Hindlimb muscle (tissue), 1 donor: Measurements from ENCODE around the gene ZMYND10. TPM values are rescaled to one million over a fixed set of nuclear protein-coding genes. Genes with fewer than 3 reads are reported as not detected.
"Not testable (repeated sequence)": the region's sequence is repeated elsewhere in the genome, so short reads cannot be mapped to it uniquely, and the experiment has no call there.

Experiments used
- DNase-seq: peaks from one replicate; pipeline ENCODE4 v3.0.0-alpha.2; 2013
- polyA plus RNA-seq: library from polyadenylated mRNA; unstranded; fragments of 120-200 nt; gene quantifications from one replicate; pipeline ENCODE4 v1.2.1, GENCODE V29; 2013; ENCODE audit not compliant: insufficient read length

Gene ZMYND10
- polyA plus RNA-seq, 1 donor: 1.4 TPM

- no peak for DNase-seq
Measured at GRCh38 chr3:50325113-50325480, 20.4 kb downstream of the ZMYND10 start.

DNA sequence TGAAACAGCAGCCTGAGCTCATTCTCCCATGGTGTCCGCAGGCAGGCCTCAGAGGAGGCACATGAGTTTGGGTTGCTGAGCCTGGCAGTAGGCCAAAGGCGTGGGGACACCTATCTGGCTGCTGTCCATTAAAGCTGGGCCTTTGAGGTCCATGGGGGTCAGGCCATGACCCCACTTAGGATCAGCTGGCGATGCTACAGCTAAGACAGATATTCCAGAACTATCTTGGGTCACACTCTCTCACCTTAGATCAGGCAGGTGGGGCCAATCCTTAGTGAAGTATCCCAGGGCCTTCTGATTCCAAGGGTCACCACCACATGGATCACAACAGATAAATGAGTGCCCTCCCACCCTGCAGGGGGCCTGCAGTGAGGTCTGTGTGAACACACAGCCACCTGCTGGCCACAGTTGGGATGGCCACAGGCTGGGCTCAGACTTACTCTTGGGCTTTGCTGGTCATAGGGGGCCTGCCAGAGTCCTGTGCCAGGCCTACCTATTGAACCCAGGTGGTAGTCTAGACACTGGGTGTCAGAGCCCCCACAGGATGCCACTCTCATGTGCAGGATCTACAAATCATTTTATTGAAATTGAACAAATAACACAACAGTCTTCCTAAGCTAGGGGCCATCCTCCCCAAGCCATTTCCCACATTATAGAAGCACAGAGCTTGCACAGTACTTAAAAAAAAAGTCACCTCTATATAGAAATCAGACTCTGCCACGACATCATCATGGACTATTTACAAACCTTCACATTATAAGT, 21.0 kb downstream of the ZMYND10 start:
- DNase-seq: peak; percentile 66

DNA sequence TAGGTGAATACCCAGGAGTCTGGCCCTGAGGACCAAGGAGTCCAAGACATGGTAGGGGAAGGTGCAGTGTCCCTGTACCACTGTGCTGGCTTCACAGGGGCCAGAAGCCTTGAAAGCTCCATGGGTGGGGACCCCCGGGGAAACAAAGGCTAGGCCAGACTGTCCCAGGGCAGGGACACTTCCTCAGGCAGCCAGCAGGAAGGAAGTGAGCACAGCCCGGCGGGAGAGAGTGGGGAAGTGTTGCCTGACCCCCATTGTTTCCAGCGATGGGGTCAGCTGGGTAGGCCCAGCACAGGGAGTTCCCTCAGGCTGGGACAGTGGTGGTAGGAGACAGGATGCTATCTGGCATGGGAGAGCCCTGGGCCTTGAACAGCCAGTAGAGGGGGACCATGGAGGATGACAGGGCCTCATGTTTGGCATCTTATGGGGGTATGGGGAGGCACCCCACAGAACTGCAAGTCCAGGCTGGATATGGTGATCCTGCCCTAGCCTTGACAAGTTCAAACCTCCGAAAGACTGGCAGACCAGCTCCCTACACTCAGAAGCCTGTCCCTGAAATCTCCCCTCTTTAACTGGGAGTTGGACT, 21.8 kb downstream of the ZMYND10 start:
- no peak for DNase-seq

DNA sequence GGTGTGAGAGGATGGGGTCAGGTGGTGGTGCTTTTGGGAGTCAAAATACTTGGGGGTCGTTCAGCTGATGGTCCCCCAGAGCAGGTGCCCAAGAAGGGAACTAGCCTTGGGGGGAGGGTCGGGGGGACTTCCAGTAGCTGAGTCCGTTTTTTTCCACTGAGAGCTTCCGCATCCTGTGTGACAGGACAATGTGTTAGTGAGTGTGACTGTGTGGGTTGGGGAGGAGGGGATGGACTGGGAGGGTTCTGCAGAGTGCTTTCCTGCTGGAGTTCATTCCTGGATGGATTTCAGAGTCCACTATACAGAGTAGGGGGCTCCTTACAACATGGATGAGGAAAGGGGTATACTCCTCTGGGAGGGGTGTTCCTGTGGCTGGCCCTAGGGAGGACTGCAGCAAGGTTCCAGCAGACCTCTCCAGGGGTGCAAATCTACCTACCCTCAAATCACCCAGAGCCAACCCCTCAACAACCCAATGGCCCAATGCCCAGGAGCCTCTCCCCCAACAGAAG, 22.4 kb downstream of the ZMYND10 start:
- no peak for DNase-seq

GRCh38 chr3:50322386-50323091, 23.0 kb downstream of the ZMYND10 start, which contains the start of gene HYAL2:
Gene HYAL2 (minus strand): TSS chr3:50322745. CDS start chr3:50320489, 2,256 bp downstream.
- no peak for DNase-seq

DNA sequence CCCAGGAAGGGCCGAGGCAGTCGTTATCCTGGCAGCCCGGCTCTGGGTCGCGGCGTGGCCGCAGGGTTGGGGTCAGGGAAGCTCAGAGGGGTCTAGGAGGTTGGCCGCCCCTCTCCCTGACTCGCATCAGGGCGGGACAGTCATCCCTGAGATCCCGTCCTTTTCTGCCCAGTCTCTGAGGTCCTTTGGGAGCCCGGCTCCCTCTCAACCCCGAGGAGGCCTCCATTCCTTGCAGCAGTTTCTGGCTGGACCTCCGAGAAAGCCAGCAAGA, 23.5 kb downstream of the ZMYND10 start:
- DNase-seq: no peak

GRCh38 chr3:50321336-50322114, 24.0 kb downstream of the ZMYND10 start:
- DNase-seq: peak; percentile 90

DNA sequence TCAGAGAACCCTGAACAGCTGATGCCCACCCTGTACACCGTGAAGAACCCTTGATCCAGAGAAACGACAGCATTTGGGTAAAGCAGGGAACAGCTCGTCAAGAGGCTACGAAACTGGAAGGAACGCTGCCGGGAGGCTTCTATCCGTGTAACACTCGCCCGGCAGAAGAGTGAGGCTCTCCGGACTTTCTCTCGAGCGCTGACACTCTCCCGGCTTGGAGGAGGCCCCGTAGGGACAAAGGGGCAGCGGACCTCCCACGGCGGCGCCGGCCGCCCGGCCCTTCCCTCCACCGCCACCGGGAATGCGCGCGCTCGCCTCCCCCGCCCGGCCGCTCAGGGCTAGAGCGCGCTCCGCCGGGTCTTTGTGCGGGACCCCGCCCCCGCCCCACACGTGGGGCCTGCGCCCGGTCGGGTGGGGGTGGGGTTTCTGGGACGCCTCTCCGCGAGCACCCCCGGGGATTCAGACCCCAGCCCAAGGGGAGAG, 24.6 kb downstream of the ZMYND10 start:
- peak; percentile 87 for DNase-seq

DNA sequence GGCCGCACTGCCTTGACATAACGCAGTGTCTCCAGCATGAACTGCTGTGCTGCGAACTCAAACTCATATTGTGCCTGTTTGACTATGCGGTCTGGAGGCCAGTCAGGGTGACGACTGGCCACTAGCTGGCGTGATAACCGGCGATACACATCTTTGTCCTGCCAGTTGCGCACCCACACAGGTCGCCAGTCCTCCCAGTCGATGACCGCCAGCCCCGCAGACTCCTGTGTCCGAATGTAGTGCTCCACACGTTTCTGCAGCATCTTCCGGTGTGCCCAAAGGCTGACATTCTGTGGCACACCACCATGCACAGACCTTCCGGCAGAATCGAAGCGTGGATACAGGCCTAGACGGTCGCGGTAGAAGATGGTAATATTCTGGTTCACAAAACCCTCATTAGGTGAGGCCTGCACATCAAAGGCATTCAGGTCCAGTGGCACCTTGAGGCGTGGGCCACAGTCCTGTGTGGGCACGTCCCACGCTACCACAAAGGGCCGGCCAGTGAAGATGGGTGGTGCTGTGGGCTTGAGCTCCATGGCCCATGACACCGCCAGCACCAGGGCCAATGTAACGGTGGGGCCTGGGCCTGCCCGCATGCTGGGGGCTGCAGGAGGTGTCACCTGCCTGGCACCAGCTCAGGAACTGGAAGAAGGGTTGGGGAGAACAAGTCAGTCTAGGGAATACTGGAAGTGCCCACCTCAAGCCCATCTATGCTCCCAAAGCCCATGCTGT, 25.5 kb downstream of the ZMYND10 start:
- no peak for DNase-seq

GRCh38 chr3:50319181-50319893, 26.2 kb downstream of the ZMYND10 start:
- DNase-seq: no peak

GRCh38 chr3:50318615-50319014, 26.9 kb downstream of the ZMYND10 start:
- no peak for DNase-seq

DNA sequence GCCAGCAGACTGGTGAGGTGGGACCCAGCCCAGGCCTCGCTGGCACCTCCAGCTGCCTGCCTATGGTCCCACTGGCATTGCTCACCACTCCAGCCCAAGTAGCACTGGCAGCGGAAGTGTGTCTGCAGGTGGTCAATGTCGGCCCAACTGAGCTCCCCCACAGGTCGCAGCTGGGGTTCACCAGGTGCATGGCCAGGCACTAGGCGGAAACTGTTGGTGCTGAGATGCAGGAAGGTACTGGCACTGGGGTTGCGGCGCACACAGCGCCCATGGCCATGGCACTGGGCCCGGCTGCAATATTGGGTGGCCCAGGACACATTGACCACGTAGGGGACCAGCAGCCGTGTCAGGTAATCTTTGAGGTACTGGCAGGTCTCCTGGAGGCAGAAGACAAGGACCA, 27.4 kb downstream of the ZMYND10 start:
- DNase-seq: no peak

DNA sequence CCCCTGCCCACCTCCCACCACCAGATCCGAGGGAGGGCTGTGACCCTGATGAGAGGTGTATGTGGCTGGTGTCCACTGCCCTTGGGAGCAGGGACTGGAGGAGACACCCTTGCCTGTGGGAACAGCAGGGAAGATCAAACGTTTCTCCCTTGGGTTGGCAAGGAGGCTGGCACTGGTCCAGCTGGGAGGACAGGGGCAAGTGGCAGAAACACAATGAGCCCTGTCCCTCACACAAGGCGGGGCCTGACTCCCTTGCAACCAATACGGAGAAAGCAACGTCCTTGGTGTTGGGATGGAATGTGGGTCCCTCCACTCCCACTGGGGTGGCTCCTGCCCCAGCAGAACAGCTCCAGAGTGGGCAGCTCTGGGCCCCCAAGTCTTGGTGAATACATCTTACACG, 28.2 kb downstream of the ZMYND10 start:
- no peak for DNase-seq

GRCh38 chr3:50316657-50317242, 28.8 kb downstream of the ZMYND10 start:
- no peak for DNase-seq

- no peak for DNase-seq
Measured at GRCh38 chr3:50314816-50315215, 30.7 kb downstream of the ZMYND10 start.

- DNase-seq: no peak
Measured at GRCh38 chr3:50314342-50314741, 31.2 kb downstream of the ZMYND10 start.

DNA sequence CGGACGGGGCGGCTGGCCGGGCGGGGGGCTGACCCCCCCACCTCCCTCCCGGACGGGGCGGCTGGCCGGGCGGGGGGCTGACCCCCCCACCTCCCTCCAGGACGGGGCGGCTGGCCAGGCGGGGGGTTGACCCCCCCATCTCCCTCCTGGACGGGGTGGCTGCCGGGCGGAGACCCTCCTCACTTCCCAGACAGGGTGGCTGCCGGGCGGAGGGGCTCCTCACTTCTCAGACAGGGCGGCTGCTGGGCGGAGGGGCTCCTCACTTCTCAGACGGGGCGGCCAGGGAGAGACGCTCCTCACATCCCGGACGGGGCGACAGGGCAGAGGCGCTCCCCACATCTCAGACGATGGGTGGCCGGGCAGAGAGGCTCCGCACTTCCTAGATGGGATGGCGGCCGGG, 33.5 kb downstream of the ZMYND10 start:
- DNase-seq: not testable (repeated sequence)

- DNase-seq: no peak
Measured at GRCh38 chr3:50304601-50305000, 40.9 kb downstream of the ZMYND10 start.

- DNase-seq: no peak
Measured at GRCh38 chr3:50303013-50303815, 42.3 kb downstream of the ZMYND10 start, which contains the start of gene HYAL1. Gene HYAL1 (minus strand): TSS chr3:50303574. CDS start chr3:50302956, 618 bp downstream.
